Tibial nerve (tissue), 4 donors: ENCODE data around the gene CD177. TPM values are rescaled to one million over a fixed set of nuclear protein-coding genes. Genes with fewer than 3 reads are reported as not detected.

Experiments
- DNase-seq, 2 donors: peaks; one replicate each; pipeline ENCODE4 v3.0.0-alpha.2; 2019; ENCODE audit warnings: low spot score in 2 of 2
- H3K27ac ChIP-seq, 4 donors: fragments of 200-600 bp; sonication (generic) in 3 of 4; one replicate each; pipeline ENCODE4 v1.5.1; 2017 to 2019; ENCODE audit warnings: mild to moderate bottlenecking in 1 of 4
- H3K27me3 ChIP-seq, 2 donors: fragments of 200-600 bp; sonication (generic) in 1 of 2; one replicate each; pipeline versions ENCODE4 v1.5.1 to v1.6.0; 2017 to 2019
- H3K36me3 ChIP-seq, 3 donors: fragments of 200-600 bp; sonication (generic); one replicate each; pipeline ENCODE4 v1.5.1; 2018 to 2019
- H3K4me1 ChIP-seq, 4 donors: fragments of 200-600 bp; sonication (generic) in 3 of 4; one replicate each; pipeline ENCODE4 v1.5.1; 2017 to 2019
- H3K4me3 ChIP-seq, 4 donors: fragments of 200-600 bp; sonication (generic) in 3 of 4; one replicate each; pipeline ENCODE4 v1.5.1; 2017 to 2019; ENCODE audit warnings: mild to moderate bottlenecking in 1 of 4, moderate library complexity in 1 of 4
- H3K9me3 ChIP-seq, 4 donors: fragments of 200-600 bp; sonication (generic) in 3 of 4; one replicate each; pipeline ENCODE4 v1.5.1; 2017 to 2019
- EP300 ChIP-seq, 2 donors: sonication (generic); formaldehyde crosslinking; IDR thresholded peaks; one replicate each; pipeline ENCODE4 v1.6.1; 2017; ENCODE audit warnings: antibody characterized with exemption in 2 of 2, mild to moderate bottlenecking in 1 of 2
- POLR2A ChIP-seq, 2 donors: fragments of 450-650 bp; IDR thresholded peaks; one replicate each; pipeline ENCODE4 v1.6.1; 2017; ENCODE audit warnings: antibody characterized with exemption in 2 of 2, mild to moderate bottlenecking in 2 of 2, moderate library complexity in 2 of 2
- WGBS, 2 donors: methylation state at CpG; one replicate each; pipeline ENCODE4 v1.1.5; 2018; 5-methylcytosine and 5-hydroxymethylcytosine counted together
- total RNA-seq, 4 donors: library from RNA; depleted of rRNA; stranded (reverse); fragments of >200 nt; gene quantifications; one replicate each; pipeline ENCODE4 v1.1.0, GENCODE V29; 2016
- TF ChIP-seq, protein P1 (sequence below), 5 experiments: fragments of 200-600 bp in 3 of 5; fragments of 450-650 bp in 2 of 5; sonication (generic) in 3 of 5; IDR thresholded peaks; one replicate each; pipeline ENCODE4 v1.5.1; 2016 to 2019; ENCODE audit warnings: antibody characterized with exemption in 5 of 5, mild to moderate bottlenecking in 3 of 5, moderate library complexity in 2 of 5

CD177 gene
- total RNA-seq, 4 donors from 2014 or later = 5.5 to 42.6 (median 25.3) TPM

DNA sequence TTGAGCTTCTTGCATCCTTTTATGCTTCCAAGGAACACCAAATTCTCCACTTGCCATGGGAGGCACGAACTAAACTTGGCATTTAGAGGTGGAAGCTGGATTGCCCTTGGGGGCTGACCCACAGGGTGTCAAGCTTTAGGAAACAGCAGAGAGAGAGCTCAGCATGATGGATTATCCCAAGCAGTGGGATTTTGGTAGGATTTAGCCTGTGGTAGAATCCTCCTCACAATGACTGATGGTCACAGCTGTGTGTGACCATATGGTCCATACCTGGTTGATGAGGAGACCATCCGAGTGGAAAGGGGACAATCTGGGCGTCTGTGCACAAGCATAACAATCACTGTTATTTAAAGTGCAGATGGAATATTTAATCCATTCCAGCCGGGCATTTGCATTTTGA lies 44.0 kb upstream of the CD177 start:
- Histone ChIP-seq H3K27me3 (no peaks in the 10 kb centered on the region), H3K9me3 (peaks cover 0 to 3% (median 0%) of the 10 kb centered on the region in 4 donors), H3K4me3 (no peak overlapping the region), H3K4me1 (no peaks in the 10 kb centered on the region), H3K36me3 (no peaks in the 10 kb centered on the region), H3K27ac (no peak overlapping the region)
- DNase-seq = no peak
- TF ChIP-seq, protein P1, sequence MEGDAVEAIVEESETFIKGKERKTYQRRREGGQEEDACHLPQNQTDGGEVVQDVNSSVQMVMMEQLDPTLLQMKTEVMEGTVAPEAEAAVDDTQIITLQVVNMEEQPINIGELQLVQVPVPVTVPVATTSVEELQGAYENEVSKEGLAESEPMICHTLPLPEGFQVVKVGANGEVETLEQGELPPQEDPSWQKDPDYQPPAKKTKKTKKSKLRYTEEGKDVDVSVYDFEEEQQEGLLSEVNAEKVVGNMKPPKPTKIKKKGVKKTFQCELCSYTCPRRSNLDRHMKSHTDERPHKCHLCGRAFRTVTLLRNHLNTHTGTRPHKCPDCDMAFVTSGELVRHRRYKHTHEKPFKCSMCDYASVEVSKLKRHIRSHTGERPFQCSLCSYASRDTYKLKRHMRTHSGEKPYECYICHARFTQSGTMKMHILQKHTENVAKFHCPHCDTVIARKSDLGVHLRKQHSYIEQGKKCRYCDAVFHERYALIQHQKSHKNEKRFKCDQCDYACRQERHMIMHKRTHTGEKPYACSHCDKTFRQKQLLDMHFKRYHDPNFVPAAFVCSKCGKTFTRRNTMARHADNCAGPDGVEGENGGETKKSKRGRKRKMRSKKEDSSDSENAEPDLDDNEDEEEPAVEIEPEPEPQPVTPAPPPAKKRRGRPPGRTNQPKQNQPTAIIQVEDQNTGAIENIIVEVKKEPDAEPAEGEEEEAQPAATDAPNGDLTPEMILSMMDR (IDR thresholded peaks at IDR 0.05) = no peak
- TF ChIP-seq POLR2A (IDR thresholded peaks at IDR 0.05) (no peak), EP300 (IDR thresholded peaks at IDR 0.05) (no peak)
- 52 to 65% methylated on average over 4 of the region's 4 CpGs for WGBS, 2 donors

DNA sequence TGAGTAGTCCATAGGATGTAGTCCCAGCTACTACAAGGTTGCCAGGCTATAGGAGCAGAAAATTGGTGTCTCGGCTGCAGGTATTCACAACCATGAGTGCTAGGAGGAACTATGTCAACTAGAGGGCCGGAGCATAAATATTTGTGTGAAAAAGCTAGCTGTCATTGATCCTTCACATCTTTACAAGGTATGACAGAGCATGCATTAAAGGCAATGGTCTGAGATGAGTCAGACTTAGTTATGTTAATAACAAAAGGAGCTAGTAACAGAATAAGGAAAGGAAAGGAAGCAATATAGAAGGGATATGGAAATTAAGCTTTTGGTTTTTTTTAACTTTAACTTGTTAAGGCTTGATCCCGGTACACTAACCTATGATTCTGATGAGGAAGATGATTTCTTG lies 43.3 kb upstream of the CD177 start:
- H3K27ac ChIP-seq = no peak overlapping the region
- H3K9me3 ChIP-seq = peaks cover 0 to 3% (median 0%) of the 10 kb centered on the region in 4 donors
- no peaks in the 10 kb centered on the region for H3K36me3 ChIP-seq
- H3K4me1 ChIP-seq = no peaks in the 10 kb centered on the region
- no peak overlapping the region for H3K4me3 ChIP-seq
- DNase-seq = no peak
- no peaks in the 10 kb centered on the region for H3K27me3 ChIP-seq
- no peak for TF ChIP-seq POLR2A (IDR thresholded peaks at IDR 0.05)
- TF ChIP-seq, protein P1 (IDR thresholded peaks at IDR 0.05) = no peak
- no peak for TF ChIP-seq EP300 (IDR thresholded peaks at IDR 0.05)
- WGBS, 2 donors = 83 to 85% methylated on average over 3 of the region's 3 CpGs

DNA sequence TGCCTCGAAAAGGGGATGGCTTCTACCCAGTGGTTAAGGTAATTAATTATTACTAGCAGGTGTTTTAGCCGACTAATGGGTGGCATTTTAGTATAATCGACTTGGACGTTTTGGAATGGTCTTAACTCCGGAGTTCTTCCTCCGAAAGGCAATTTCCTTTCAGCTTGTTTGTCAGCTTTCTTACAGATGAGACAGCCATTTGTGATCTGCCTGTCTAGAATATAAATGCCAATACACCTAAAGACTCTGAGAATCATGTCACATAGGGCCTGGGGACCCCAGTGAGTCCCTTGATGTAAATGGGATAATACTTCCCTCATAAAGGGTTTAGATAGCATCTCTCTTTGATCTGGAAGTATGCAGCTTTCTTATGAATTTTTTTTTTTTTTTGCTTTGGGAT lies 42.2 kb upstream of the CD177 start:
- Histone ChIP-seq H3K36me3 (no peaks in the 10 kb centered on the region), H3K4me3 (no peak overlapping the region), H3K4me1 (no peaks in the 10 kb centered on the region), H3K27ac (no peak overlapping the region), H3K9me3 (peaks cover 0 to 3% (median 0%) of the 10 kb centered on the region in 4 donors), H3K27me3 (no peaks in the 10 kb centered on the region)
- DNase-seq = no peak
- TF ChIP-seq POLR2A (IDR thresholded peaks at IDR 0.05) (no peak), EP300 (IDR thresholded peaks at IDR 0.05) (no peak)
- TF ChIP-seq, protein P1 (IDR thresholded peaks at IDR 0.05) = no peak
- WGBS, 2 donors = 77 to 80% methylated on average over 6 of the region's 6 CpGs

DNA sequence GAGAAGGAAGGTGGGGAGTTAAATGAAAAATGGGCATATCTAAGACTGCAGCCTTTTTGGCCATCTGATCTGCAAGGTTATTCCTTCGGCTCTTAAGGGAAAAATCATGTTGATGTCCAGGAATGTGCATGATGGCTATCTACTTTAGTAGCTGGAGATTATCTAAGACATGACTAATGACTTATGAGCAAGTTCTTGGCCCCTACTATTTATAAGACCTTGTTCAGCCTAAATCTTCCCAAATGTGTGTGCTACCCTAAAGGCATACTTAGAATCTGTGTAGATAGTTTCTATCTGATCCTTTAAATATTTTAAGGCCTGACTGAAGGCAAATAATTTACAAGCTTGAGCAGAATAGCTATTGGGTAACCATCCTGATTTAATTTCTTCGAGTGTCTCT lies 41.8 kb upstream of the CD177 start:
- Histone ChIP-seq H3K36me3 (no peaks in the 10 kb centered on the region), H3K9me3 (peaks cover 0 to 4% (median 0%) of the 10 kb centered on the region in 4 donors), H3K27me3 (no peaks in the 10 kb centered on the region), H3K4me3 (no peak overlapping the region), H3K4me1 (no peaks in the 10 kb centered on the region), H3K27ac (no peak overlapping the region)
- TF ChIP-seq POLR2A (IDR thresholded peaks at IDR 0.05) (no peak), EP300 (IDR thresholded peaks at IDR 0.05) (no peak)
- TF ChIP-seq, protein P1 (IDR thresholded peaks at IDR 0.05) = no peak
- 67 to 77% methylated on average over 2 of the region's 2 CpGs for WGBS, 2 donors
- no peak for DNase-seq

DNA sequence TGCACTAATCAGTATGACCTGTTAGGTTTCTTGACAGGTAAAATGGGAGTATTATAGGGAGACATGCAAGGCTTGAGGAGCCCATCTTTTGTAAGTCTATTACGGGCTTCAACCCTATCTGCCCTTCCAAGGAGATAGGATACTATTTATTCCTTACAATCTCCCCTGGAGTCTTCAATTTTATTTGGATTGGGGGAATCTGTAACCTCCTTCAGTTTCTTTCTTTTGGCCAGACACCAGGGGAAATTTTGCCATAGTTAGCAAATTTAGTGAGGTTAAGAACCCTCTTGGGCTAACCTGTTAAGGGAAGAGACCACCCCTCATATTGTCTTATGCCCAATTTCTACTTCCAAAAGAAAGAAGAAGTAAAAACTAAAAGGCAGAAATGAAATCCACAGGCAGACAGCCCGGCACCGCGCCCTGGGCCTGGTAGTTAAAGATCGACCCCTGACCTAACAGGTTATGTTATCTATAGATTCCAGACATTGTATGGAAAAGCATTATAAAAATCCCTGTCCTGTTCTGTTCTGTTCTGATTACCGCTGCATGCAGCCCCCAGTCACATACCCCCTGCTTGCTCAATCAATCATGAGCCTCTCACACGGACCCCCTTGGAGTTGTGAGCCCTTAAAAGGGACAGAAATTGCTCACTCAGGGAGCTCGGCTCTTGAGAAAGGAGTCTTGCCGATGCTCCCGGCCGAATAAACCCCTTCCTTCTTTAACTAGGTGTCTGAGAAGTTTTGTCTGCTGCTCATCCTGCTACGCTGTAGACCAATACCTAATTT lies 39.6 kb upstream of the CD177 start:
- H3K4me3 ChIP-seq = no peak overlapping the region
- WGBS, 2 donors = 79 to 87% methylated on average over 12 of the region's 12 CpGs
- no peak overlapping the region for H3K27ac ChIP-seq
- no peak for DNase-seq
- no peaks in the 10 kb centered on the region for H3K4me1 ChIP-seq
- no peaks in the 10 kb centered on the region for H3K27me3 ChIP-seq
- peaks cover 0 to 4% (median 0%) of the 10 kb centered on the region in 4 donors for H3K9me3 ChIP-seq
- TF ChIP-seq, protein P1 (IDR thresholded peaks at IDR 0.05) = no peak
- no peak for TF ChIP-seq EP300 (IDR thresholded peaks at IDR 0.05)
- TF ChIP-seq POLR2A (IDR thresholded peaks at IDR 0.05) = no peak
- H3K36me3 ChIP-seq = no peaks in the 10 kb centered on the region
